ENCODE results near the gene MPIG6B. TPM values are rescaled to one million over a fixed set of nuclear protein-coding genes. Genes with fewer than 3 reads are reported as not detected.

The MPIG6B gene
- polyA plus RNA-seq, 1 donor (not counting 4 experiments of a cell fraction or from before 2014, with no cell fraction given) = 0.10 TPM

- no peaks in the 10 kb centered on the region for H3K9me3 ChIP-seq (ENCODE audit: control insufficient read depth, low read depth, low read length)
- no peak overlapping the region for H2AFZ ChIP-seq (ENCODE audit: control insufficient read depth, low read length)
- no peak overlapping the region for H3K27ac ChIP-seq (ENCODE audit: control insufficient read depth, insufficient read depth, low read length)
- no peaks in the 10 kb centered on the region for H3K9me1 ChIP-seq (ENCODE audit: control insufficient read depth, extremely low read depth, insufficient read depth, low read length)
- no peak overlapping the region for H3K9ac ChIP-seq (ENCODE audit: control insufficient read depth, extremely low read depth, insufficient read depth, low read length)
- FAIRE-seq = no peak
- H3K36me3 ChIP-seq (ENCODE audit: control insufficient read depth in 2 of 2, extremely low read depth in 1 of 2, insufficient read depth in 2 of 2, low read length in 2 of 2) = peaks cover 2 to 17% of the 10 kb centered on the region in 2 experiments
- dilution Hi-C loops (cut with MboI; ENCODE audit: extremely low pct_ligation_motif_present, low sequenced_read_pairs) = no loop called here
- DNase-seq (ENCODE audit: low read depth, low spot score) = no peak
- peaks cover 22% of the 10 kb centered on the region for H3K4me1 ChIP-seq (ENCODE audit: control insufficient read depth, extremely low read depth, insufficient read depth, low read length)
- no peak overlapping the region for H3K4me3 ChIP-seq (ENCODE audit: control insufficient read depth in 2 of 3, extremely low read depth in 1 of 3, insufficient read depth in 2 of 3, low read depth in 1 of 3, low read length in 3 of 3)
- H3K79me2 ChIP-seq (ENCODE audit: control insufficient read depth, insufficient read depth, low read length) = peaks cover 1% of the 10 kb centered on the region
- H4K20me1 ChIP-seq (ENCODE audit: control insufficient read depth, extremely low read depth, insufficient read depth, low read length) = no peaks in the 10 kb centered on the region
- no peaks in the 10 kb centered on the region for H3K27me3 ChIP-seq (ENCODE audit: control insufficient read depth, extremely low read depth, insufficient read depth, low read length)
- H3K4me2 ChIP-seq (ENCODE audit: control insufficient read depth, extremely low read depth, insufficient read depth, low read depth, low read length) = no peak overlapping the region
- TF ChIP-seq EZH2 (IDR thresholded peaks at IDR 0.05; ENCODE audit: low read length) = no peak
- TF ChIP-seq CTCF (optimal IDR thresholded peaks at IDR 0.05 in 1 of 3, IDR thresholded peaks at IDR 0.05 in 1 of 3, conservative IDR thresholded peaks at IDR 0.05 in 1 of 3; ENCODE audit: extremely low read depth in 1 of 3, insufficient read depth in 2 of 3, low read length in 3 of 3) = no peak
These were observed 18.6 kb downstream of the MPIG6B start for GRCh38 chr6:31741815-31742214.

DNA sequence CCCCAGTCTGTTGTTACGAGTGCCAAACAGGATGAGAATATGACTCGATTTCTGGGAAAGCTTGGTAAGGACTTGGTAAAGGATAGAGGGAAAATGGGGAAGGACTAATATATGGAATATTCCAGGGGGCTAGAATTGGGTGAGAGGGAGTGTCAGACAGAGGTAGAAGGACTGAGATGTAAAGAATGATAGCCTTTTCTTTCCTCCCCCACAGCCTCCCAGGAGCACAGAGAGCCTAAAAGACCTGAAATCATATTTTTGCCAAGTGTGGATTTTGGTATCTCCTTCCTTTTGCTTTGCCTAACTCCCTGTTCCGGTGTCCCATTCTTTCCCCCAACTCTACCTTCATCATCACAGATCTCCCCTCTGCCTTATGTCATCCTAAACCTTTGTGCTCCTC, 19.7 kb downstream of the MPIG6B start:
- Histone ChIP-seq H3K9ac (ENCODE audit: control insufficient read depth, extremely low read depth, insufficient read depth, low read length) (no peak overlapping the region), H3K4me3 (ENCODE audit: control insufficient read depth in 2 of 3, extremely low read depth in 1 of 3, insufficient read depth in 2 of 3, low read depth in 1 of 3, low read length in 3 of 3) (no peak overlapping the region), H3K4me2 (ENCODE audit: control insufficient read depth, extremely low read depth, insufficient read depth, low read depth, low read length) (no peak overlapping the region), H3K36me3 (ENCODE audit: control insufficient read depth in 2 of 2, extremely low read depth in 1 of 2, insufficient read depth in 2 of 2, low read length in 2 of 2) (peaks cover 2 to 27% of the 10 kb centered on the region in 2 experiments), H3K4me1 (ENCODE audit: control insufficient read depth, extremely low read depth, insufficient read depth, low read length) (peaks cover 14% of the 10 kb centered on the region), H4K20me1 (ENCODE audit: control insufficient read depth, extremely low read depth, insufficient read depth, low read length) (no peaks in the 10 kb centered on the region), H3K27ac (ENCODE audit: control insufficient read depth, insufficient read depth, low read length) (no peak overlapping the region), H3K27me3 (ENCODE audit: control insufficient read depth, extremely low read depth, insufficient read depth, low read length) (no peaks in the 10 kb centered on the region), H3K9me3 (ENCODE audit: control insufficient read depth, low read depth, low read length) (no peaks in the 10 kb centered on the region), H3K9me1 (ENCODE audit: control insufficient read depth, extremely low read depth, insufficient read depth, low read length) (no peaks in the 10 kb centered on the region), H2AFZ (ENCODE audit: control insufficient read depth, low read length) (no peak overlapping the region), H3K79me2 (ENCODE audit: control insufficient read depth, insufficient read depth, low read length) (no peaks in the 10 kb centered on the region)
- FAIRE-seq (no peak), DNase-seq (ENCODE audit: low read depth, low spot score) (no peak)
- TF ChIP-seq EZH2 (IDR thresholded peaks at IDR 0.05; ENCODE audit: low read length) (no peak), CTCF (optimal IDR thresholded peaks at IDR 0.05 in 1 of 3, IDR thresholded peaks at IDR 0.05 in 1 of 3, conservative IDR thresholded peaks at IDR 0.05 in 1 of 3; ENCODE audit: extremely low read depth in 1 of 3, insufficient read depth in 2 of 3, low read length in 3 of 3) (no peak)
- dilution Hi-C loops (cut with MboI; ENCODE audit: extremely low pct_ligation_motif_present, low sequenced_read_pairs) = no loop called here

Measured in keratinocyte (primary cell).